ENCODE data around the gene UBASH3B. TPM values are rescaled to one million over a fixed set of nuclear protein-coding genes. Genes with fewer than 3 reads are reported as not detected.

UBASH3B gene
- total RNA-seq, 1 experiment from 2014 or later, result 8.0 TPM

GRCh38 chr11:122664188-122664587 is 8.7 kb downstream of the UBASH3B start:
- Mint-ChIP-seq H3K36me3 (ENCODE audit: insufficient read depth in 1 of 3, low read depth in 3 of 3) (peaks cover under 1 to 6% (median 2%) of the 10 kb centered on the region in 3 experiments; a peak in 6 of 7 replicates), H3K9me3 (peaks cover 2% of the 10 kb centered on the region in 2 experiments), H3K4me3 (no peak overlapping the region), H3K4me1 (peaks cover 7 to 14% of the 10 kb centered on the region in 2 experiments), H3K27ac (no peak overlapping the region), H3K27me3 (ENCODE audit: low read depth) (no peaks in the 10 kb centered on the region)
- H3K79me1 ChIP-seq (ENCODE audit: insufficient read depth, low read depth, low read length, poor library complexity, severe bottlenecking), result no peaks in the 10 kb centered on the region
- no peak overlapping the region for H2BK5ac ChIP-seq (ENCODE audit: insufficient read length, low read length)
- no peak overlapping the region for H2BK12ac ChIP-seq (ENCODE audit: insufficient read length, low read depth, low read length)
- H3K27ac ChIP-seq (ENCODE audit: insufficient read length, low read depth, low read length), result no peak overlapping the region
- no peak overlapping the region for H2BK120ac ChIP-seq (ENCODE audit: low read depth, low read length, poor library complexity, severe bottlenecking)
- no peak overlapping the region for H3K14ac ChIP-seq (ENCODE audit: insufficient read depth, low read length)
- H3K4me1 ChIP-seq (ENCODE audit: insufficient read depth, low read length), result no peaks in the 10 kb centered on the region
- H3K9me3 ChIP-seq (ENCODE audit: control insufficient read depth, low read depth, low read length), result no peaks in the 10 kb centered on the region
- H3K27me3 ChIP-seq (ENCODE audit: insufficient read depth, low read length), result no peaks in the 10 kb centered on the region
- H3K4ac ChIP-seq (ENCODE audit: low read depth, low read length), result no peak overlapping the region
- H2AFZ ChIP-seq (ENCODE audit: low read length), result no peak overlapping the region
- H3K18ac ChIP-seq (ENCODE audit: insufficient read length, low read depth, low read length), result no peak overlapping the region
- no peak overlapping the region for H3K56ac ChIP-seq (ENCODE audit: insufficient read length, low read depth, low read length)
- no peak overlapping the region for H4K8ac ChIP-seq (replicated peaks; ENCODE audit: insufficient read length, low read depth, low read length)
- no peak overlapping the region for H4K91ac ChIP-seq (ENCODE audit: insufficient read length, low read depth, low read length)
- no CpG with 5 or more reads among the region's 1 CpG for whole genome bisulfite sequencing (ENCODE audit: extremely low coverage, insufficient read length, low lambda C conversion rate)
- no peak overlapping the region for H2BK20ac ChIP-seq (ENCODE audit: low read depth, low read length, poor library complexity, severe bottlenecking)
- DNase-seq, result no peak
- H3K79me2 ChIP-seq (ENCODE audit: insufficient read depth, low read length), result no peaks in the 10 kb centered on the region
- no peak overlapping the region for H3K23ac ChIP-seq (ENCODE audit: insufficient read length, low read depth, low read length)
- no peak overlapping the region for H3K9ac ChIP-seq (ENCODE audit: extremely low read depth, insufficient read length, low read length)
- no peak overlapping the region for H4K5ac ChIP-seq (ENCODE audit: insufficient read length, low read depth, low read length)
- H3K4me2 ChIP-seq (ENCODE audit: insufficient read depth, insufficient read length, low read length), result no peak overlapping the region
- H4K20me1 ChIP-seq (ENCODE audit: control insufficient read depth, insufficient read depth, insufficient read length), result no peaks in the 10 kb centered on the region
- H2BK15ac ChIP-seq (ENCODE audit: low read depth, low read length), result no peak overlapping the region
- no peak for TF ChIP-seq CTCF (conservative IDR thresholded peaks at IDR 0.05)
- no peaks in the 10 kb centered on the region for H3K23me2 ChIP-seq (ENCODE audit: insufficient read length, low read depth, low read length, poor library complexity, severe bottlenecking)
- H3T11ph ChIP-seq (ENCODE audit: low read length), result no peak overlapping the region
- H2AK5ac ChIP-seq (ENCODE audit: insufficient read length, low read length), result no peak overlapping the region
